Lower leg skin (tissue), 3 donors: ENCODE results near the gene KLC4.

Source experiments
- CTCF ChIP-seq, 3 donors: fragments of 450-650 bp; IDR thresholded peaks; one replicate each; pipeline ENCODE4 v1.5.1; 2016; ENCODE audit warnings: antibody characterized with exemption in 3 of 3, mild to moderate bottlenecking in 3 of 3, moderate library complexity in 2 of 3
- POLR2A ChIP-seq, 2 donors: fragments of 450-650 bp; IDR thresholded peaks; one replicate each; pipeline ENCODE4 v1.6.1; 2016 to 2017; ENCODE audit warnings: antibody characterized with exemption in 2 of 2, mild to moderate bottlenecking in 1 of 2, moderate library complexity in 1 of 2

GRCh38 chr6:43096451-43097097 lies 37.1 kb downstream of the KLC4 start:
- TF ChIP-seq CTCF (IDR thresholded peaks at IDR 0.05) (no peak), POLR2A (IDR thresholded peaks at IDR 0.05) (no peak)
